Common myeloid progenitor, CD34-positive (primary cell): ENCODE measurements around the gene NECTIN2. TPM values are rescaled to one million over a fixed set of nuclear protein-coding genes. Genes with fewer than 3 reads are reported as not detected.

Experiments
- CTCF ChIA-PET: fragments of 350-600 bp; sonication (Branson Sonifier 250); formaldehyde crosslinking; loops from one replicate; lab custom pipeline; 2021; ENCODE audit warnings: antibody characterized with exemption; lab: Charles Lee
- POLR2A ChIA-PET: fragments of 350-600 bp; sonication (Branson Sonifier 250); formaldehyde crosslinking; loops from one replicate; lab custom pipeline; 2021; ENCODE audit warnings: antibody characterized with exemption; lab: Charles Lee
- DNase-seq, 3 donors: peaks; one replicate each; pipeline versions ENCODE4 v3.0.0 to v3.0.0-alpha.2; 2013
- H3K27ac ChIP-seq, 2 experiments: 1 replicate in 1 of 2; 2 replicates in 1 of 2; pipeline ENCODE4 v1.7.0; 2013; ENCODE audit warnings: inconsistent platforms in 2 of 2, low read length in 2 of 2, mild to moderate bottlenecking in 2 of 2, low read depth in 1 of 2, moderate library complexity in 1 of 2; ENCODE audit not compliant: severe bottlenecking in 2 of 2, insufficient read depth in 1 of 2, poor library complexity in 1 of 2
- H3K27me3 ChIP-seq, 5 experiments: replicated peaks in 2 of 5; 1 replicate in 3 of 5; 2 replicates in 2 of 5; pipeline versions ENCODE4 v1.6.1 to v1.7.0; 2013; ENCODE audit warnings: low read length in 4 of 5, mild to moderate bottlenecking in 2 of 5, moderate library complexity in 2 of 5, inconsistent platforms in 1 of 5; ENCODE audit not compliant: insufficient read depth in 5 of 5, control insufficient read depth in 4 of 5
- H3K36me3 ChIP-seq, 4 experiments: 1 replicate in 2 of 4; 2 replicates in 2 of 4; pipeline versions ENCODE4 v1.6.1 to v1.7.0; 2013; ENCODE audit warnings: low read length in 3 of 4, control low read depth in 1 of 4, mild to moderate bottlenecking in 1 of 4; ENCODE audit not compliant: control insufficient read depth in 4 of 4, insufficient read depth in 4 of 4
- H3K4me1 ChIP-seq, 4 experiments: 1 replicate in 3 of 4; 2 replicates in 1 of 4; pipeline versions ENCODE4 v1.6.1 to v1.7.1; 2013; ENCODE audit warnings: low read length in 3 of 4, mild to moderate bottlenecking in 3 of 4, control low read depth in 1 of 4, inconsistent platforms in 1 of 4, moderate library complexity in 1 of 4; ENCODE audit not compliant: control insufficient read depth in 4 of 4, insufficient read depth in 4 of 4; ENCODE audit errors: control extremely low read depth in 1 of 4
- H3K4me3 ChIP-seq, 7 experiments: 1 replicate in 4 of 7; 2 replicates in 3 of 7; pipeline versions ENCODE4 v1.5.1 to v1.7.0; 2013; ENCODE audit warnings: mild to moderate bottlenecking in 7 of 7, low read length in 6 of 7, moderate library complexity in 6 of 7, inconsistent platforms in 2 of 7, low read depth in 2 of 7, control low read depth in 1 of 7; ENCODE audit not compliant: insufficient read depth in 4 of 7, control insufficient read depth in 1 of 7; ENCODE audit errors: extremely low read depth in 1 of 7
- H3K9me3 ChIP-seq, 5 experiments: 1 replicate in 4 of 5; 2 replicates in 1 of 5; pipeline versions ENCODE4 v1.6.1 to v1.7.1; 2013; ENCODE audit warnings: low read length in 4 of 5, mild to moderate bottlenecking in 2 of 5, inconsistent platforms in 1 of 5, low read depth in 1 of 5, moderate library complexity in 1 of 5; ENCODE audit not compliant: control insufficient read depth in 4 of 5, insufficient read depth in 2 of 5; ENCODE audit errors: control extremely low read depth in 1 of 5
- WGBS: methylation state at CpG from one replicate; pipeline ENCODE4 v1.1.5; 2013; ENCODE audit not compliant: insufficient coverage; 5-methylcytosine and 5-hydroxymethylcytosine counted together
- polyA plus RNA-seq: library from polyadenylated mRNA; unstranded; fragments of 120-200 nt; gene quantifications from one replicate; pipeline ENCODE4 v1.2.1, GENCODE V29; 2013

Gene NECTIN2
- 31.6 TPM for polyA plus RNA-seq

GRCh38 chr19:44845612-44846454 is at the start of gene NECTIN2:
TSS of gene NECTIN2 (plus strand) at chr19:44846297. CDS start at chr19:44846526, 229 bp downstream.
- Histone ChIP-seq H3K4me1 (peaks cover 8 to 62% (median 60%) of the 10 kb centered on the region in 4 experiments), H3K36me3 (no peaks in the 10 kb centered on the region), H3K27ac (peak within 1 kb of the TSS; percentile 42 to 90), H3K9me3 (no peaks in the 10 kb centered on the region), H3K4me3 (peak within 1 kb of the TSS; percentile 66 to 92 (median 82)), H3K27me3 (no peaks in the 10 kb centered on the region)
- CTCF ChIA-PET, result interaction anchor here (0.7 to 2.6 kb wide), 6 partner anchors 8 to 123 kb away, joined by 3 to 10 read pairs (median 4); no protein-coding TSS in a partner anchor
- WGBS, result 0% methylated on average over 55 of the region's 67 CpGs
- POLR2A ChIA-PET, result interaction anchor here (0.5 to 1.4 kb wide), 5 partner anchors 25 to 158 kb away, joined by 3 to 4 read pairs (median 3); no protein-coding TSS in a partner anchor
- peak; percentile 94 to 98 (median 98) for DNase-seq

DNA sequence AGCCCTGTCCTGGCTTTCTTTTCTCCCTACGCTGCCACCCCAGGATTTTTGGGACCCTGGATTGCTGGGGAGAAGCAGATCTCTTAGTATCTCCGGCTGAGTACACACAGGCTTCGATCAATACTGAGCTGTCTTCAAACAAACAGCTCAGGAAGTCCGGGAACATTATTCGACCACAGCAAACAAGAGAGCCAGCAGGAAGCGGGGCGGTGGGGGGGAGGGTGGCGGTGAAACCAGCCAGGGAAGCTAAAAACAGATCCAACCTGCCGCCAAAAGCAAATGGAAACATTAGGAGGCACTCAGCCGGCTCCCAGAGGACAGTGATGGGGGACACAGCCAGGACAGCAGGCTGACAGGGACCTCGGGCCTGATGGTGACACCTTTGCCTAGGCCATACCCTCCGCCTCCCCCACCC is 49.4 kb upstream of the NECTIN2 start:
- POLR2A ChIA-PET, result interaction anchor here (1.0 kb wide), 1 partner anchor 108 kb away, joined by 3 read pairs; no protein-coding TSS in a partner anchor
- 5% methylated on average over 6 of the region's 12 CpGs for WGBS
- Histone ChIP-seq H3K4me1 (peaks cover 0 to 23% (median 18%) of the 10 kb centered on the region in 4 experiments), H3K36me3 (no peaks in the 10 kb centered on the region), H3K27me3 (no peaks in the 10 kb centered on the region), H3K27ac (peak overlapping the region in 1 of 2 experiments; percentile 12), H3K9me3 (no peaks in the 10 kb centered on the region), H3K4me3 (peak overlapping the region in 3 of 7 experiments; percentile 19 to 49 (median 45))
- peak; percentile 18 to 30 (median 25) for DNase-seq
- CTCF ChIA-PET, result interaction anchor here (2.2 to 6.2 kb wide), 2 partner anchors 11 to 13 kb away, joined by 8 to 32 read pairs; no protein-coding TSS in a partner anchor

DNA sequence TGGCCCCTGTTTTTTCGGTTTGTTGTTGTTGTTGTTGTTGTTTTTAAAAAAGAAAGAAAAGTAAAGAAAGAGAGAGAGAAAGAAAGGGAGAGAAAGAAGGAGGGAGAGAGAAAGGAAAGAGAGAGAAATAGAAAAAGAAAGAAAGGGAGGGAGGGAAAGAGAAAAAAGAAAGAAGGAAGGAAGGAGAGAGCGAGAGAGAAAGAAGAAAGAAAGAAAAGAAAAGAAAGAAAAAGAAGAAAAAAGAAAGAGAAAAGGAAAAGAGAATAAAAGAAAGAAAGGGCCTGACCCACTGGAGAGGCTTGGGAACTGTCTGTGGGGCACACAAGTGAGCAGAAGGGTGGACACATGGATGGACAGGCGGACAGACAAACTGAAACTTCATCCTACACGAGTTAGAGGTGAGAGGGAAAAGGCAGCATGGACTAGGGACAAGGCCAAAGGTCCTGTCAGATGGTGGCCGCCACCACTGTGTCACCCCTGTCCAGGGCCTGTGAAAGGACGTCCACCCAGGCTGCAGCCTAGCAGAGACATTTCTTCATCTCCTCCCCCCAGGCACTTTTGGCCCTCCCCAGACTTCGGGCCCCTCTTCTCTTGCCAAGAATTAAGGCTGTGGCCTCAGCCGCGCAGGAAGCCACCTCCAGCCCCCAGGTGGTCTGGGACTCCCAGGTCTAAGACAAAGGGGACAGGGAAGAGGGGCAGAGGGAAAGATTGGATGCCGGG is 46.3 kb upstream of the NECTIN2 start:
- DNase-seq, result no peak
- H3K36me3 ChIP-seq, result no peaks in the 10 kb centered on the region
- H3K27me3 ChIP-seq, result no peaks in the 10 kb centered on the region
- H3K9me3 ChIP-seq, result peaks cover 0 to 1% (median 0%) of the 10 kb centered on the region in 5 experiments
- ChIA-PET CTCF (interaction anchor here (1.1 to 6.2 kb wide), 3 partner anchors 10 to 42 kb away, joined by 4 to 32 read pairs (median 5); no protein-coding TSS in a partner anchor), POLR2A (interaction anchor here (1.7 kb wide), 1 partner anchor 45 kb away, joined by 8 read pairs; no protein-coding TSS in a partner anchor)
- WGBS, result 91% methylated on average over 4 of the region's 10 CpGs
- H3K4me1 ChIP-seq, result peaks cover 0 to 23% (median 18%) of the 10 kb centered on the region in 4 experiments
- no peak overlapping the region for H3K27ac ChIP-seq
- H3K4me3 ChIP-seq, result no peak overlapping the region

DNA sequence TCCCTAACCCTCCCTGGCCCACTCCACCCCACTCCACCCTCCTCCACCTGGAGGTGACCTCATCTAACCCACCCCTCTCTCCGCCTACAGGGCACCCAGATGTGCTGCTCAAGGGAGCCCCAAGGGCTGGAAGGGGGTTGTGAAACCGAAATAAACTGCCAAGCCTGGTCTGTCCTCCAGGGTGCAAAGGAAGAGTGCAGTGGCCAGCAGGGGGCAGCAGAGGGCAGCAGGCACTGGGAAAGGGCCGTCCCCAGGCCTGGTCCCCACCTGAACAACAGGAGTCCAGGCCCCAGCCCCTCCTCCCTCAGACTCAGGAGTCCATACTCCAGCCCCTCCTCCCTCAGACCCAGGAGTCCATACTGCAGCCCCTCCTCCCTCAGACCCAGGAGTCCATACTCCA is 45.6 kb upstream of the NECTIN2 start:
- no peak overlapping the region for H3K27ac ChIP-seq
- peaks cover 0 to 23% (median 18%) of the 10 kb centered on the region in 4 experiments for H3K4me1 ChIP-seq
- 0% methylated on average over 1 of the region's 3 CpGs for WGBS
- H3K27me3 ChIP-seq, result no peaks in the 10 kb centered on the region
- CTCF ChIA-PET, result no interaction called here
- peak; percentile 84 to 91 (median 88) for DNase-seq
- H3K9me3 ChIP-seq, result peaks cover 0 to 1% (median 0%) of the 10 kb centered on the region in 5 experiments
- no peaks in the 10 kb centered on the region for H3K36me3 ChIP-seq
- POLR2A ChIA-PET, result no interaction called here
- H3K4me3 ChIP-seq, result no peak overlapping the region

DNA sequence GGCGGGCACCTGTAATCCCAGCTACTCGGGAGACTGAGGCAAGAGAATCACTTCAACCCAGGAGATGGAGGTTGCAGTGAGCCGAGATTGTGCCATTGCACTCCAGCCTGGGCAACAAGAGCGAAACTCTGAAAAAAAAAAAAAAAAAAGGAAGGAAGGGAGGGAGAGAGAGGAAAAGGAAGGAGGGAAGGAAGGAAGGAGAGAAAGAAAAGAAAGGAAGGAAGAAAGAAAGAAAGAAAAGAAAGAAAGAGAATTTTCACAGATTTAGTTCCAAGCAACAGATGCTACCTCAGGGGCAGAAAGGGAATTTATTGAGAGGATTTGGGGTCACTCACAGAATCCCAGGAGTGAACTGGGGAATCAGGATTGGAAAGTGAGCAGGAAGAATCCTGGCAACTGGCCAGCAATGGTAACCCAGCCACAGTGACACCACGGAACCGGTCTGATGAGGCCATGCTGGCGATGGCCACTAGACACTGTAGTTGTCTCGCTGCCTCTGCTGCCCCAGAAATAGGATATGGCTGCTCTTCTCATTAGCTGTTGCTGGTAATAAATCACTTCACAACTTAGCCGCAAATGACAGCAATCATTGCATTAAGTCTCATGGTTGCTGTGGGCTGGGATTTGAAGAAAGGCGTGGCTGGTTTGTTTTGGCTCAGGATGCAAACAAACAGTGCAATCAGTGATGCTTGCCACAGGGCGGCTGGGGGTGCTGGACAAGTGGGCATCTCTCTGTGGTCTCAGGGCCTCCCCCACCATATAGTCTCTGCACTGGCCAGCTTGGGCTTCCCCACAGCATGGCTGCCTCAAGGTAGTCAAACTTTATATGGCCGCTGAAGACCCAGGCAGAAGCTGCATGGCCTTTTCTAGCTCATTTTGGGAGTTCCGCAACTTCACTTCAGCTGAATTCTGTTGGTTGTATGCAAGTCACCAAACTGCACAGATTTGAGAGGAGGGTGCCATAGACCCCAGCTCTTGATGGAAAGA is 42.4 kb upstream of the NECTIN2 start:
- ChIA-PET CTCF (interaction anchor here (0.8 to 2.1 kb wide), 10 partner anchors 12 to 141 kb away, joined by 3 to 12 read pairs (median 4); no protein-coding TSS in a partner anchor), POLR2A (no interaction called here)
- Histone ChIP-seq H3K27ac (no peak overlapping the region), H3K27me3 (no peaks in the 10 kb centered on the region), H3K9me3 (peaks cover 0 to 1% (median 0%) of the 10 kb centered on the region in 5 experiments), H3K4me3 (no peak overlapping the region), H3K36me3 (no peaks in the 10 kb centered on the region), H3K4me1 (peaks cover 0 to 18% (median 15%) of the 10 kb centered on the region in 4 experiments)
- 97% methylated on average over 9 of the region's 13 CpGs for WGBS
- DNase-seq, result peak in 2 of 3 donors; percentile 36 to 41

DNA sequence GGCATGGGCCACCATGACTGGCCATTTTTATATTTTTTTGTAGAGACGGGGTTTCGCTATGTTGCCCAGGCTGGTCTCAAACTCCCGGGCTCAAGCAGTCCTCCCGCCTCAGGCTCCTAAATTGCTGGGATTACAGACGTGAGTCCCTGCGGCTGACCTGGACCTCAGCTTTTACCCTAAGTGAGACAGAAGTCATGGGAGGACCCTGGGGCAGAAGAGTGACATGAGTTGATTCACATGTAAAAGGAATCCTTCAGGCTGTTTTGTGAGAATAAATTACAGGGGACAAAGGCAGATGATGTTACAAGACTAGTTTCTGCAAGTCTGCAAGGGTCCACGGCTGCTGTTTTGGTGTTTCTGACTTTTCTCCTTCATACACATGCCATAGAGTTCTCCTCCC is 39.8 kb upstream of the NECTIN2 start:
- Histone ChIP-seq H3K27me3 (no peaks in the 10 kb centered on the region), H3K36me3 (no peaks in the 10 kb centered on the region), H3K4me3 (no peak overlapping the region), H3K4me1 (peaks cover 0 to 19% (median 16%) of the 10 kb centered on the region in 4 experiments), H3K27ac (no peak overlapping the region), H3K9me3 (peaks cover 0 to 1% (median 0%) of the 10 kb centered on the region in 5 experiments)
- CTCF ChIA-PET, result interaction anchor here (0.7 to 2.1 kb wide), 7 partner anchors 7 to 38 kb away, joined by 3 to 8 read pairs (median 4); no protein-coding TSS in a partner anchor
- DNase-seq, result no peak
- POLR2A ChIA-PET, result no interaction called here
- 97% methylated on average over 5 of the region's 7 CpGs for WGBS
